ENCODE measurements around the gene RGMA.

DNA sequence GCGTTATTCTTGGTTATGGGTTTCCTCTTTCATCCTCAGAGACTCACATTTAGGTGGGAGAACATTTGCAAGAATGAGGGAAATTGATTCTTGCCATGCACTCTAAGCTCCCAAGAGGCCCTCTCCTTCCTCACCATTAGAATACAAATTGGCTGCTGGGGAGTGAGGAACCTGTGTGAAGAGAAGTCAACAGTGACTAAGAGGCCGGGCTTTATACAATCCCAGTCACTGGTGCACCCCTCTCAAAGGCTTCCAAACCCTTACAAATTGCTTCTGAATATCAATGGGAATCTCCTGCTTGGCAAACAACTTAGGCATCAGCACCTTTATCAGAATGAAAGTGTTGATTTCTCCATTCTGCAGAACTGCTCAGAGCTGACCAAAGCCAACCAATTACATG is 16.5 kb upstream of the RGMA start:
- TF ChIP-seq, protein P1, sequence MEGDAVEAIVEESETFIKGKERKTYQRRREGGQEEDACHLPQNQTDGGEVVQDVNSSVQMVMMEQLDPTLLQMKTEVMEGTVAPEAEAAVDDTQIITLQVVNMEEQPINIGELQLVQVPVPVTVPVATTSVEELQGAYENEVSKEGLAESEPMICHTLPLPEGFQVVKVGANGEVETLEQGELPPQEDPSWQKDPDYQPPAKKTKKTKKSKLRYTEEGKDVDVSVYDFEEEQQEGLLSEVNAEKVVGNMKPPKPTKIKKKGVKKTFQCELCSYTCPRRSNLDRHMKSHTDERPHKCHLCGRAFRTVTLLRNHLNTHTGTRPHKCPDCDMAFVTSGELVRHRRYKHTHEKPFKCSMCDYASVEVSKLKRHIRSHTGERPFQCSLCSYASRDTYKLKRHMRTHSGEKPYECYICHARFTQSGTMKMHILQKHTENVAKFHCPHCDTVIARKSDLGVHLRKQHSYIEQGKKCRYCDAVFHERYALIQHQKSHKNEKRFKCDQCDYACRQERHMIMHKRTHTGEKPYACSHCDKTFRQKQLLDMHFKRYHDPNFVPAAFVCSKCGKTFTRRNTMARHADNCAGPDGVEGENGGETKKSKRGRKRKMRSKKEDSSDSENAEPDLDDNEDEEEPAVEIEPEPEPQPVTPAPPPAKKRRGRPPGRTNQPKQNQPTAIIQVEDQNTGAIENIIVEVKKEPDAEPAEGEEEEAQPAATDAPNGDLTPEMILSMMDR (conservative IDR thresholded peaks at IDR 0.05; ENCODE audit: low read length) = no peak
- TF ChIP-seq EZH2phosphoT487 (IDR thresholded peaks at IDR 0.05; ENCODE audit: borderline replicate concordance, low read depth, low read length) = no peak

Data from OCI-LY7 (cell line).